HEK293T (cell line): ENCODE results near the gene GON4L.
"Not testable (repeated sequence)": the region's sequence is repeated elsewhere in the genome, so short reads cannot be mapped to it uniquely, and the experiment has no call there.

Experiments used
- CTCF ChIA-PET: fragments of 350-600 bp; formaldehyde crosslinking; extraction: SDS; loops from one replicate; lab custom pipeline; 2021; ENCODE audit warnings: antibody characterized with exemption, inconsistent platforms; lab: Yijun Ruan, JAX
- POLR2A ChIA-PET: fragments of 350-600 bp; formaldehyde crosslinking; extraction: SDS; loops from one replicate; lab custom pipeline; 2020; ENCODE audit warnings: antibody characterized with exemption, inconsistent platforms; lab: Yijun Ruan, JAX
- DNase-seq: peaks from one replicate; pipeline ENCODE4 v3.0.0; 2012; ENCODE audit warnings: mixed read lengths; ENCODE audit errors: extremely low spot score
- ARNT ChIP-seq: fragments of 450-650 bp; IDR thresholded peaks from 2 replicates; pipeline ENCODE4 v1.6.1; 2017; ENCODE audit warnings: mild to moderate bottlenecking
- BHLHE40 ChIP-seq: fragments of 450-650 bp; IDR thresholded peaks from 2 replicates; pipeline ENCODE4 v1.6.1; 2016; ENCODE audit warnings: mild to moderate bottlenecking, moderate library complexity, borderline replicate concordance
- CTBP1 ChIP-seq: fragments of 450-650 bp; IDR thresholded peaks from 2 replicates; pipeline ENCODE4 v1.6.1; 2016; ENCODE audit warnings: borderline replicate concordance
- ELF4 ChIP-seq: fragments of 450-650 bp; IDR thresholded peaks from 2 replicates; pipeline ENCODE4 v1.6.1; 2017; ENCODE audit warnings: antibody characterized with exemption
- FOXA1 ChIP-seq: fragments of 450-650 bp; IDR thresholded peaks from 2 replicates; pipeline ENCODE4 v1.6.1; 2016; ENCODE audit warnings: mild to moderate bottlenecking
- FOXK2 ChIP-seq: fragments of 450-650 bp; IDR thresholded peaks from 2 replicates; pipeline ENCODE4 v1.6.1; 2016; ENCODE audit warnings: mild to moderate bottlenecking
- FOXM1 ChIP-seq: fragments of 450-650 bp; IDR thresholded peaks from 2 replicates; pipeline ENCODE4 v1.6.1; 2017; ENCODE audit warnings: mild to moderate bottlenecking, borderline replicate concordance
- HDGF ChIP-seq: fragments of 450-650 bp; IDR thresholded peaks from 2 replicates; pipeline ENCODE4 v1.6.1; 2017; ENCODE audit warnings: antibody characterized with exemption, borderline replicate concordance
- L3MBTL2 ChIP-seq: fragments of 450-650 bp; conservative IDR thresholded peaks from 2 replicates; pipeline ENCODE4 v1.6.1; 2016; ENCODE audit warnings: mild to moderate bottlenecking
- LEF1 ChIP-seq: fragments of 450-650 bp; IDR thresholded peaks from 2 replicates; pipeline ENCODE4 v1.6.1; 2017; ENCODE audit warnings: mild to moderate bottlenecking, borderline replicate concordance
- NFRKB ChIP-seq: fragments of 450-650 bp; IDR thresholded peaks from 2 replicates; pipeline ENCODE4 v1.6.1; 2016; ENCODE audit warnings: mild to moderate bottlenecking, moderate library complexity
- PKNOX1 ChIP-seq: fragments of 450-650 bp; IDR thresholded peaks from 2 replicates; pipeline ENCODE4 v1.6.1; 2016
- SP1 ChIP-seq: fragments of 450-650 bp; IDR thresholded peaks from 2 replicates; pipeline ENCODE4 v1.6.1; 2017
- SUZ12 ChIP-seq: fragments of 450-650 bp; IDR thresholded peaks from 2 replicates; pipeline ENCODE4 v1.6.1; 2016; ENCODE audit warnings: mild to moderate bottlenecking
- TARDBP ChIP-seq: fragments of 450-650 bp; IDR thresholded peaks from 2 replicates; pipeline ENCODE4 v1.6.1; 2016
- ZNF384 ChIP-seq: fragments of 450-650 bp; IDR thresholded peaks from 2 replicates; pipeline ENCODE4 v1.6.1; 2016

The GON4L gene

DNA sequence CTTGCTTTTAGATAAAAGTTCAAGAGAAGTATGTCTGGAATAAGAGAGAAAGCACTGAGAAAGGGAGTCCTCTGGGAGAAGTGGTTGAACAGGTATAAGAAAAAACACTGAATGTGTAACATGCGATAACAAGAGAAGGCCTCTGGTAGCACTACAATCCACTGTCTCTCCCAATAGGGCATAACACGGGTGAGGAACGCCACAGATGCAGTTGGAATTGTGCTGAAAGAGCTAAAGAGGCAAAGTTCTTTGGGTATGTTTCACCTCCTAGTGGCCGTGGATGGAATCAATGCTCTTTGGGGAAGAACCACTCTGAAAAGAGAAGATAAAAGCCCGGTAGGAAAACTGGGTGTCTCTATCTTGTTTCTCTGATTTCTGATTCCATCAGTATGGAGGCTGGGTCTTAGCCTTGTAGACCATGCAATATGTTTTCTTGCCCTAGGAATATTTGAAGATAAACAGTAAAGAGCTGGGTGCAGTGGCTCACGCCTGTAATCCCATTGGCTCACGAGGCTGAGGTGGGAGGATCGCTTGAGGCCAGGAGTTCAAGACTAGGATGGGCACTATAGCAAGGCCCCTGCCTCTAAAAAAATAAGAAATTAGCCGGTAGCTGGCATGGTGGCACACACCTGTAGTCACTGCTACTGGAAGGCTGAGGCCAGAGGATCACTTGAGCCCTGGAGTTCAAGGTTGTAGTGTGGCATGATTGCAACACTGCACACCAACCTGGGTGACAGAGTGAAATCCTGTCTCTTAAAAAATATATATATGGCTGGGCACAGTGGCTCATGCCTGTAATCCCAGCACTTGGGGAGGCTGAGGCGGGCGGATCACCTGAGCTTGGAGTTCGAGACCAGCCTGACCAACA, 127.7 kb downstream of the GON4L start:
- DNase-seq = peak; percentile 64
- ChIA-PET POLR2A (interaction anchor here (1.0 kb wide), 2 partner anchors 83 to 110 kb away, joined by 3 read pairs; no protein-coding TSS in a partner anchor), CTCF (interaction anchor here (0.6 to 1.4 kb wide), 6 partner anchors 10 to 885 kb away, joined by 3 to 6 read pairs (median 3); partner anchors contain the start of gene YY1AP1)
- TF ChIP-seq CTBP1 = no peak
- no peak for TF ChIP-seq BHLHE40
- no peak for TF ChIP-seq FOXA1

DNA sequence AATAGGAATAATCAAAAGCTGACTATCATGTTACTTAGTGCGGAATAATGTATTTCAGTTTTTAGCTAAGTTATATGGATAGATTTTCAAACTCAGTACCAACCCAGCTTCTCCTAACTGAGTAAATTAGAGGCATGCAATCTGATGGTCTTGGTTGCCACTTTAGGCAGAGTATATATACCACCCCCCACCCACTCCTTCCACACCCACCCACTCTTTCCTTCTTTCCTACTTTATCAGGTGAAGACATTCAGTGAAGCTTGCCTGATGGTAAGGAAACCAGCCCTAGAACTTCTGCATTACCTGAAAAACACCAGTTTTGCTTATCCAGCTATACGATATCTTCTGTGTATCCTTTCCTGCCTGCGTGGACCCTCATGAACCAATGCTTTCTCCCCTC, 131.9 kb downstream of the GON4L start:
- ChIA-PET CTCF (no interaction called here), POLR2A (interaction anchor here (1.3 kb wide), 1 partner anchor 20 kb away, joined by 4 read pairs; no protein-coding TSS in a partner anchor)
- no peak for DNase-seq
- TF ChIP-seq BHLHE40 = no peak
- TF ChIP-seq FOXA1 = no peak

DNA sequence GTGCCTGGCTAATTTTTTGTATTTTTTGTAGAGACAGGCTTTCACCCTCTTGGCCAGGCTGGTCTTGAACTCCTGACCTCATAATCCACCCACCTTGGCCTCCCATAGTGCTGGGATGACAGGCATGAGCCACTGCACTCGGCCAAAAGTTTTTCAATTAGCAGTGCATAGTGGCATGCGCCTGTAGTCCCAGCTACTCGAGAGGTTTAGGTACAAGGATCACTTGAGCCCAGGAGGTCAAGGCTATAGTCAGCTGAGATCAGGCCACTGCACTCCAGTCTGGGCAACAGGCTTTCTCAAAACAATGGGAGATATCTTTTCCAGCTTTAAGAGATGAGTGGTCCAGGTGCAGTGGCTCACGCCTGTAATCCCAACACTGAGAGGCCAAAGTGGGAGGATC, 137.3 kb downstream of the GON4L start:
- POLR2A ChIA-PET = no interaction called here
- DNase-seq = no peak
- no peak for TF ChIP-seq SUZ12
- no peak for TF ChIP-seq FOXA1
- TF ChIP-seq FOXK2 = no peak
- TF ChIP-seq BHLHE40 = no peak
- no peak for TF ChIP-seq TARDBP
- CTCF ChIA-PET = interaction anchor here (0.8 kb wide), 1 partner anchor 9 kb away, joined by 3 read pairs; no protein-coding TSS in a partner anchor

DNA sequence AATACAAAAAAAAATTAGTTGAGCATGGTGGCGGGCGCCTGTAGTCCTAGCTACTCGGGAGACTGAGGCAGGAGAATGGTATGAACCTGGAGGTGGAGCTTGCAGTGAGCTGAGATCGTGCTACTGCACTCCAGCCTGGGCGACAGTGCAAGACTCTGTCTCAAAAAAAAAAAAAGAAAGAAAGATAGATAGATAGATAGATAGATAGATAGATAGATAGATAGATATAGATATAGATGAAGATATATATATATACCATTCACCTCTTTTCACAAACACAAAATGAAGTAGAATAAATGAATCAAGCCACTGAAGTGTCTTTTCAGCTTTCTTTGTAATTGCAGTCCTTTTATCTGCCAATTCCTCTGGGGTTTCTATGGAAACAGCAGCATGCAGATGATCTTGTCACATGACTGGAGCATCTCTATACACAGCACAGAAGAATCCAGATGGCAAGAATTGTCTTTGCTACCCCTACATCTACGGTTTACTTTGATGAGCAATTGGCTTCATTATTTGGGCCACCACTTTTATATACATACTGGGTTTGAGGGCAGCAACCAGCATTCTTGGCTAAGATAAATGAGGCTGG, 138.4 kb downstream of the GON4L start:
- DNase-seq, CTCF ChIA-PET: not testable (repeated sequence)
- POLR2A ChIA-PET = interaction anchor here (1.0 kb wide), 1 partner anchor 13 kb away, joined by 3 read pairs; no protein-coding TSS in a partner anchor

DNA sequence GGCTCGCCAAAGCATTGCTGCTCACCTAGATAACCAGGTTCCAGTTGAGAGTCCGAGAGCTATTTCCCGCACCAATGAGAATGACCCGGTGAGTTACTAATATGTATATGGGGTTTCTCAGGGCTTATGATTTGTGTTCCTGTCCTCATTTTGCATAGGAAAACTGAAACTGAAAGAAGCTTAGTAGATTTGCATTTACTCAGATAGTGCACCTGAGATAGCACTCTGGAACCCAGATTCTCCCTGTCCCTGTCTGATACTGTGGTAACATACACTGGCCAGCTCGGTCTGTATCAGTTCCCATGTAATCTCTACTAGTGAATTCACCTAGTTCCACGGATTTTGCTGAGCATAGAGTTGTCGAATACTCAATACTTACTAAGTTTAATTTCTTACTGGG, 140.0 kb downstream of the GON4L start:
- ChIA-PET POLR2A (no interaction called here), CTCF (interaction anchor here (0.8 kb wide), 2 partner anchors 477 to 620 kb away, joined by 3 to 5 read pairs; no protein-coding TSS in a partner anchor)
- DNase-seq = no peak
- TF ChIP-seq BHLHE40 = no peak
- TF ChIP-seq NFRKB = no peak
- no peak for TF ChIP-seq SUZ12
- TF ChIP-seq ARNT = no peak
- TF ChIP-seq LEF1 = no peak
- no peak for TF ChIP-seq L3MBTL2
- TF ChIP-seq CTBP1 = no peak
- TF ChIP-seq SP1 = no peak
- no peak for TF ChIP-seq ELF4

DNA sequence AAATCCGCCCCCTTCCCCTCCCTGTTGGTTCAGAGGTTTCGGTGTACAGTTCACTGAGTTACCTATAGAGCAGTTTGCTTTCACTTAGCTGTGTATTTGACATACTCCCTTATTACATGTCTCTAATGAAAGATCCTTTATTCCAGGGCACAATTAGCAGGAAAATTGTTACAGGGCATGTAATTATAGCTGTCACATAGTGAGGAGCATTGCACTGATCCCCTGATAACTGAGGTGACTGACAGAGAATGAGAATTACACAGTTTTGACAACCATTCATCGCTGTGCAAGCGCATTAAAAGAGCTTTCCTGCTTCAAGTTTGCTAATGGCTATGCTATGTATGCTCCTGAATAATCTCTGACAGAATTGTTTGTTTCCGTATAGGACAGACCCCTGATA, 141.2 kb downstream of the GON4L start:
- POLR2A ChIA-PET = no interaction called here
- CTCF ChIA-PET = interaction anchor here (0.6 to 1.1 kb wide), 2 partner anchors 13 to 914 kb away, joined by 3 to 4 read pairs; no protein-coding TSS in a partner anchor
- no peak for DNase-seq
- TF ChIP-seq FOXM1 (no peak), ELF4 (no peak), CTBP1 (no peak), BHLHE40 (no peak), FOXA1 (no peak), ARNT (no peak), L3MBTL2 (no peak), SP1 (no peak), HDGF (no peak), TARDBP (no peak), SUZ12 (no peak), FOXK2 (no peak), PKNOX1 (no peak), NFRKB (no peak), LEF1 (no peak), ZNF384 (no peak)

GRCh38 chr1:155715056-155715455, 142.0 kb downstream of the GON4L start:
- POLR2A ChIA-PET, DNase-seq: not testable (repeated sequence)
- CTCF ChIA-PET = interaction anchor here (0.6 to 1.1 kb wide), 3 partner anchors 14 to 914 kb away, joined by 3 to 4 read pairs (median 3); no protein-coding TSS in a partner anchor

GRCh38 chr1:155713075-155713474, 143.9 kb downstream of the GON4L start:
- no peak for TF ChIP-seq FOXM1
- TF ChIP-seq BHLHE40 = no peak
- TF ChIP-seq ZNF384 = no peak
- TF ChIP-seq NFRKB = no peak
- ChIA-PET POLR2A (no interaction called here), CTCF (interaction anchor here (0.6 kb wide), 2 partner anchors 115 to 394 kb away, joined by 3 read pairs; no protein-coding TSS in a partner anchor)
- DNase-seq = no peak

DNA sequence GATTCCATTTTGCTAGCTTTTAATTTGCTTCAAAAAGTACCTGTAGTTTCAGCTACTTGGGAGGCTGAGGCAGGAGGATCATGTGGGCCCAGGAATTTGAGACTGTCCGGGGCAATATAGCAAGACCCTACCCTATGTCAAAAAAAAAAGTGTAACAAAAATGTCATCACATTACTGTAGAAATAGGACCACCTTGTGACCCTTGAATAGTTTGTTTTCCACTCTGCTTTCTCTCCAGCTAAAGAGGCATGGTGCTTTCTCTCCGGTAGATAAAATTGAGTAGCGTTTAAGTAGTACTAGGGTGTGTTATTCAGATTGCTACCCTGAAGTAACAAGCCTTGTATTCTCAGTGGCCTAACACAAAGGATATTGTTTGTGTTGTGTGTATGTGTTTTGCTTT, 144.4 kb downstream of the GON4L start:
- DNase-seq, POLR2A ChIA-PET: not testable (repeated sequence)
- CTCF ChIA-PET = interaction anchor here (0.6 kb wide), 2 partner anchors 114 to 393 kb away, joined by 3 read pairs; no protein-coding TSS in a partner anchor

- POLR2A ChIA-PET, DNase-seq: not testable (repeated sequence)
- CTCF ChIA-PET = interaction anchor here (0.7 kb wide), 1 partner anchor 47 kb away, joined by 4 read pairs; no protein-coding TSS in a partner anchor
These were observed 145.6 kb downstream of the GON4L start for GRCh38 chr1:155711457-155711856.
